Stimulated activated CD8-positive, alpha-beta memory T cell treated with anti-CD3 and anti-CD28 coated beads, Interleukin-7, amount 100 ng/mL, for 24 hours (primary cell): Measurements from ENCODE around the gene CSTPP1.
A peak's percentile ranks its signal among the peaks of the same experiment; 100 is the strongest.

Experiments used
- DNase-seq: peaks from one replicate; pipeline ENCODE4 v3.0.0-alpha.2; 2020; ENCODE audit warnings: low read depth

CSTPP1 gene

GRCh38 chr11:46936138-46937110 is at the start of gene CSTPP1:
CSTPP1 (plus strand) TSS chr11:46936761; CDS start chr11:46936806, 45 bp downstream.
- DNase-seq = peak; percentile 90

- DNase-seq = no peak
Observed at GRCh38 chr11:46888636-46889035, 47.9 kb upstream of the CSTPP1 start.

- no peak for DNase-seq
Observed at GRCh38 chr11:46889251-46889650, 47.3 kb upstream of the CSTPP1 start.

GRCh38 chr11:46889689-46890475 is 46.7 kb upstream of the CSTPP1 start:
- peak; percentile 55 for DNase-seq

GRCh38 chr11:46890665-46891064 is 45.9 kb upstream of the CSTPP1 start:
- no peak for DNase-seq

GRCh38 chr11:46892109-46892508 is 44.5 kb upstream of the CSTPP1 start:
- DNase-seq = no peak

- DNase-seq = no peak
Observed at GRCh38 chr11:46892838-46893237, 43.7 kb upstream of the CSTPP1 start.

GRCh38 chr11:46894506-46894905 is 42.1 kb upstream of the CSTPP1 start:
- no peak for DNase-seq

- DNase-seq = no peak
Observed at GRCh38 chr11:46894961-46895360, 41.6 kb upstream of the CSTPP1 start.

GRCh38 chr11:46895821-46896220 is 40.7 kb upstream of the CSTPP1 start:
- DNase-seq = no peak

- no peak for DNase-seq
Observed at GRCh38 chr11:46896719-46897406, 39.7 kb upstream of the CSTPP1 start.

- no peak for DNase-seq
Observed at GRCh38 chr11:46898396-46899095, 38.0 kb upstream of the CSTPP1 start.

- no peak for DNase-seq
Observed at GRCh38 chr11:46899501-46900025, 37.0 kb upstream of the CSTPP1 start.

- DNase-seq = no peak
Observed at GRCh38 chr11:46900091-46900746, 36.3 kb upstream of the CSTPP1 start.

- no peak for DNase-seq
Observed at GRCh38 chr11:46901156-46901555, 35.4 kb upstream of the CSTPP1 start.

GRCh38 chr11:46902694-46903093 is 33.9 kb upstream of the CSTPP1 start:
- no peak for DNase-seq

- no peak for DNase-seq
Observed at GRCh38 chr11:46903846-46904245, 32.7 kb upstream of the CSTPP1 start.

- DNase-seq = no peak
Observed at GRCh38 chr11:46905806-46906205, 30.8 kb upstream of the CSTPP1 start.

GRCh38 chr11:46906609-46907041 is 29.9 kb upstream of the CSTPP1 start:
- no peak for DNase-seq

- DNase-seq = no peak
Observed at GRCh38 chr11:46907606-46908005, 29.0 kb upstream of the CSTPP1 start.
